HEK293T (cell line): ENCODE data around the gene EHD4.

ENCODE experiments used
- BHLHE40 ChIP-seq: fragments of 450-650 bp; IDR thresholded peaks from 2 replicates; pipeline ENCODE4 v1.6.1; 2016; ENCODE audit warnings: mild to moderate bottlenecking, moderate library complexity, borderline replicate concordance
- ELF4 ChIP-seq: fragments of 450-650 bp; IDR thresholded peaks from 2 replicates; pipeline ENCODE4 v1.6.1; 2017; ENCODE audit warnings: antibody characterized with exemption
- FOXA1 ChIP-seq: fragments of 450-650 bp; IDR thresholded peaks from 2 replicates; pipeline ENCODE4 v1.6.1; 2016; ENCODE audit warnings: mild to moderate bottlenecking
- FOXK2 ChIP-seq: fragments of 450-650 bp; IDR thresholded peaks from 2 replicates; pipeline ENCODE4 v1.6.1; 2016; ENCODE audit warnings: mild to moderate bottlenecking
- SUZ12 ChIP-seq: fragments of 450-650 bp; IDR thresholded peaks from 2 replicates; pipeline ENCODE4 v1.6.1; 2016; ENCODE audit warnings: mild to moderate bottlenecking
- TARDBP ChIP-seq: fragments of 450-650 bp; IDR thresholded peaks from 2 replicates; pipeline ENCODE4 v1.6.1; 2016
- TF ChIP-seq, protein P1 (sequence below): fragments of 450-650 bp; IDR thresholded peaks from 2 replicates; pipeline ENCODE4 v1.6.1; 2016

DNA sequence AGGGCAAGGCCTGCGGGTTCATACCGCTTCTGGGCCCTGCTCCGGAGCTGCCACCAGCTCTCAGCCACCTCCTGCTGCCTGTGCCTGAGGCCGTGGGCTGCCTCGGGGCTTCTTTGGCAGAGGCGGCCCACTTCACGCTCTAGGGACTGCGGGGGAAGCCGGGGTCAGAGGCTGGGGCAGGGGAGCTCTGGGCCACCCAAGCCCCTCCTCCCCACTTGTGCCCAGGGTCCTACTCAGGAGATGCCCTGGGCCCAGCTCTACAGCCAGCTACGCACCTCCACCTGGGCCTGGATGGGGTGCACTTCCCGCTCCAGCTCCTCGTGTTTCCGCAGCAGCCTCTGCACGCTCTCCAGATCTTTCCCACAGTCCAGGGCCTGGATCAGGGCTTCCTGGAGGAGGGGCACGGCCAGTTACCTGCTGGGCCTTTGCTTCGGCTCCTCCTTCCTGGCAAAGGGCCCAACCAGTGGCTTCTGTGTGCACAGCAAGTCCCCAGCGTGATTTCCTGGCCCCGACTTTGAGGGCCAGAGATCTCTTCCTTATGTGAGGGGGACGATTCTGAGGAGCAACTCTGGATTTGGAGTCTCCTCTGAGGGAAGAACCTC lies 109.7 kb downstream of the EHD4 start:
- TF ChIP-seq BHLHE40, result no peak
- TF ChIP-seq, protein P1, sequence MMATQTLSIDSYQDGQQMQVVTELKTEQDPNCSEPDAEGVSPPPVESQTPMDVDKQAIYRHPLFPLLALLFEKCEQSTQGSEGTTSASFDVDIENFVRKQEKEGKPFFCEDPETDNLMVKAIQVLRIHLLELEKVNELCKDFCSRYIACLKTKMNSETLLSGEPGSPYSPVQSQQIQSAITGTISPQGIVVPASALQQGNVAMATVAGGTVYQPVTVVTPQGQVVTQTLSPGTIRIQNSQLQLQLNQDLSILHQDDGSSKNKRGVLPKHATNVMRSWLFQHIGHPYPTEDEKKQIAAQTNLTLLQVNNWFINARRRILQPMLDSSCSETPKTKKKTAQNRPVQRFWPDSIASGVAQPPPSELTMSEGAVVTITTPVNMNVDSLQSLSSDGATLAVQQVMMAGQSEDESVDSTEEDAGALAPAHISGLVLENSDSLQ, result no peak
- TF ChIP-seq FOXK2, result no peak
- TF ChIP-seq SUZ12, result no peak
- no peak for TF ChIP-seq ELF4
- no peak for TF ChIP-seq TARDBP
- TF ChIP-seq FOXA1, result no peak
